Hematopoietic multipotent progenitor cell treated with erythropoietin and hydrocortisone succinate and interleukin-3 and kit ligand, for 17 days (in vitro differentiated cells): ENCODE data around the gene UFSP1.
A peak's percentile ranks its signal among the peaks of the same experiment; 100 is the strongest.

Experiments used
- DNase-seq: peaks from one replicate; pipeline ENCODE4 v3.0.0-alpha.2; 2015; ENCODE audit warnings: low spot score

UFSP1 gene

DNA sequence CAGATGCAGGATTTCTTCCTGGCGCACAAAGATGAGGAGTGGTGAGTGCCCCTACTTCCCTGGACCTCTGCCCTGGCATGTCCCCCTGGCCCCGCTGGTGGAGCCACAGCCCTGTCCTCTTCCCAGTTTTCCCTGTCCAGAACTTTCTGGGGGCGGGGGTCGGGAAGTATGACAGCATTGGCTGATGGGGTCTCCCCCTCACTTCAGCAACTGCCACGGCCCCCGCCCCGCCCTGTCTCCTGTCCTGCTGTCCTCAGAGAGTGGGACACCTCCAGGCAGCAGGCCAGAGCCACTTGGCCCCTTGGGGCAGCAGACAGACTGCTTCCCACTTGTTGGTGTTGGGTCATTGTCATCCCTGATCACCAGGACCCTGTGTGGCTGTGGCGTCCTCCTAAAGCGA is 7.3 kb downstream of the UFSP1 start:
- no peak for DNase-seq

DNA sequence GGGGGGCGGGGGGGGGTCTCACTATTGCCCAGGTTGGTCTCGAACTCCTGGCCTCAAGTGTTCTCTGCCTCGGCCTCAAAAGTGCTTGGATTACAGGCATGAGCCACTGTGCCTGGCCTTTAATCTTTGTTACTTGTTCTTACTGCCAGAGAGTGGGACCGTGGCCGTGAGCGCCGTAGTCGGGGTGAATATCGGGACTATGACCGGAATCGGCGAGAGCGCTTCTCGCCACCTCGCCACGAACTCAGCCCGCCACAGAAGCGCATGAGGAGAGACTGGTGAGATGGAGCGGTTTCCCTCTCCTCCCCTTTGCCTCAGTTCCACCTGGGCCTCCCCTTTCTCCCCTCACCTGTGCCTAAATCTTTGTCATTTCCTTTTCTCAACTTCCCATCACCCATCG is 8.4 kb downstream of the UFSP1 start:
- DNase-seq: no peak

DNA sequence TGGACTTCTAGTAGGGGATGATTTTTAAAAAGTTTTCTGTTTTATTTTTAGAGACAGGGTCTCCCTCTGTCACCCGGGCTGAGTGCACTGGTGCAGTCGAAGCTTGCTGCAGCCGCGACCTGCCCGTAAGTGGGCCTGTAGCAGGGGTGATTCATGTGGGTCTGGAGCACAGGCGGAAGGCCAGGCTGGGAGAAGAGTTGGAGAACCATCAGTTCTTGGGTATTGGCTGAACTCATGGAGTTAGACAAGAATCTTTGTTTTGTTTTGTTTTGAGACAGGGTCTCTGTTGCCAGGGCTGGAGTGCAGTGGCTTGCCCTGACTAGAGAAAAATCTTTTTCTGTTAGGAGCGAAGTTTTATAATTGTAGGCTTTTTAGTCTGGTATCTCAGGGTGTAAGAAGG is 8.9 kb downstream of the UFSP1 start:
- no peak for DNase-seq

DNA sequence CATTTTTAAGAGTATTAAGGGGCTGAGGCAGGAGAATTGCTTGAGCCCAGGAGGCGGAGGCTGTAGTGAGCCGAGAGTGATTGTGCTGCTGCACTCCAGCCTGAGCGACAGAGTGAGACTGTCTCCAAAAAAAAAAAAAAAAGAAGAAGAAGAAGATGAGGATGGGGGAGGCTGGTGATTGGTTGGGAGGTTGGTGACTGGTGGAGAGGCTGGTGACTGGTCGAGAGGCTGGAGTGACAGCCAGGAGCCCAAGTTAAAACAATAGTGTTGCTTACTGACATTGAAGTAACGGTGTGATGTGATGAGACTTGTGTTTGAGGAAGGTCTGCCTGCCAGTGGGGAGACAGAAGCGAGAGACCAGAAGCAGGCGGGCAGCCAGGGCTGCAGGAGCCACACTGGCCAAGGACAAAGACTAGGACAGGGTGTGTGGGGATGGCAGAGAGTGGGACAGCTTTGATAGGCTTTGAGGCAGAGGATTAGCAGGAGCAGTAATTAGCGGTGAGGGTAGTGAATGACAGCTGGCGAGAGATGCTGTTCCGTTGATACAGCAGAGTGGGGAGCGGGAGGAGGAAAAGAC is 9.7 kb downstream of the UFSP1 start:
- DNase-seq: no peak

DNA sequence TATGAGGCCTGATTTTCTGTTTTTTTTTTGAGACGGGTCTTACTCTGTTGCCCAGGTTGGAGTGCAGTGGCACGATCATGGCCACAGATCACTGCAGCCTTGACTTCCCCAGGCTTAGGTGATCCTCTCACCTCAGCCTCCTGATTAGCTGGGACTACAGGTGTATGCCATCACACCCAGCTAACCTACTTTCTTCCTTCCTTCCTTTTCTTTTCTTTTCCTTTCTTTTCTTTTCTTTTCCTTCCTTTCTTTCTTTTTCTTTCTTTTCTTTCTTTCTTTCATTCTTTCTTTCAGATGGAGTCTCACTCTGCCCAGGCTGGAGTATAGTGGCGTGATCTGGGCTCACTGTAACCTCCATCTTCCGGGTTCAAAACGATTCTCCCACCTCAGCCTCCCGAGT is 10.8 kb downstream of the UFSP1 start:
- no peak for DNase-seq

DNA sequence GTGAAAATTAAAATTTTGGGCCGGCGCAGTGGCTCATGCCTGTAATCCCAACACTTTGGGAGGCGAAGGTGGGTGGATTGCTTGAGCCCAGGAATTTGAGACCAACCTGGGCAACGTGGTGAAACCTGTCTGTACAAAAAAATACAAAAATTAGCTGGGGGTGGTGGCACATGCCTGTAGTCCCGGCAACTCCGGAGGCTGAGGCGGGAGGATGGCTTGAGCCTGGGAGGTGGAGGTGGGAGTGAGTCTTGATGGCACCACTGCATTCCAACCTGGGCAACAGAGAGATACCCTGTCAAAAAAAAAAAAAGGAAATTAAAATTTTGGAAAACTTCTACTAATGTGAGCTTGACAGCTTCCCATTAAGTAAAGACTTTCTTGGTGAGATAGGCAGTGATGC is 11.5 kb downstream of the UFSP1 start:
- DNase-seq: no peak

DNA sequence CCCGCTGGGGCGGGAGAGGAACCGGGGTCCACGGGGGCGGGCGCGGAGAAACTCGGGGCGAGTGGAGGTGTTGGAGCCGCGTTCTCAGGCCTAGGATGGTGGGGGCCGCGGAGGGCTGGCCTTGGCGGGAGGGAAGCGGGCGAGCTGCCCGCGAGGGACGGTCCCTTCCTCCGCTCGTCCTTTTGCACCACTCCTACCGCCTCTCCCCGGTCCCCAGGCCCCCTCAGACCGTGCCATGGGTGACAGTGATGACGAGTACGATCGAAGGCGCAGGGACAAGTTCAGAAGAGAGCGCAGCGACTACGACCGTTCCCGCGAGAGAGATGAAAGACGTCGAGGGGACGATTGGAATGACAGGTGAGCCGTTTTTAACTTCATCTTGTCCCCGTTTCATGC is 14.2 kb downstream of the UFSP1 start:
- peak; percentile 38 for DNase-seq

DNA sequence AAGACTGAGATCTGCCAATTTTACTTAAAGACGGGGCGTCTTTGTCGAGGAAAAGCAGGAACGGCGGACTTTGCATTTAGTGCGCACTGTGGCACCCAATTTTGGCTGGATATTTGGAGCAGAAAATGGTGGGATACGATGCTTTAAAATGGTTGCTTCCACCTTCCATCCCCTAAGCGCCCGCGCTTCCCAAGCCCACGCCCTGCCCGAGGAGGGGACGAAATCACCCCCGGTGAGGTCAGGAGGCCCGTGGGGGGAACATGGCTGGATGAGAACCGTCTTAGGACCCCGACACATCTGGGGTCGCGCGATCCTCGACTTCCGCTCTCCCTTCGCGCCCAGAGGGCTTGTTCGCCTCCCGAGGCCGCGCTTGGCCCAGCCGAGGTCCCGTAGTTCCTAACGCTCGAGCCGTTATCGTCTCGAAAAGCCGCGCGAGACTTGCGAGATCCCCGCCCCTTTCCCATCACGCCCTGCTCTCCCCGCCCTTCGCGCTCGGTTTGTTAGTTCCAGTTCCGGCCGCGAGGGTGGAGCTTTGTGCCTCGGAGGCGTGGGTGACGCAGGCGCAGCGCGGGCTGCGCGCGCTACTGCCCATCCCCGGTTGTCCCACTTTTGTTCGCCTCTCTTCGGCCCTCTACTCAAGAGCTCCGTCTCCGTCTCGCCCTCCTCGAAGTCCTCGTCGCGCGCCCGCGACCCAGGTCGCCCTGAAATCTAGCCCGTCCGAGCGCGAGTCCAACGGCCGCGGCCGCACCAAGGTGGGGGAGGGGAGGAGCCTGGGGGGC is 14.7 kb downstream of the UFSP1 start, which contains the start of gene SRRT:
Gene SRRT (plus strand): TSS at position 527 of the 779 bp plus-strand sequence. CDS start 488 bp downstream, outside the sequence.
- DNase-seq: peak; percentile 99

DNA sequence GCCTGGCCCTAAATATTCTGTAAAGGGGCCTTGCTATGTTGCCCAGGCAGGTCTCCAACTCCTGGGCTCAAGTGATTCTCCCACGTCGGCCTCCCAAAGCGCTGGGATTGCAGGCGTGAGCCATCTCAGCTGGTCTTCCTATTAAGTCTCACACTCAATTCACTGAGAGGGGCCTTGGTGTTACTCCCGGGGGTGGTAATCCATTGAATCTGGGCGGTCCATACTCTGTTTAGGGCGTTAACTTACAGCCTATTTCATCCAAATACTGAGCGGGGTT is 15.3 kb downstream of the UFSP1 start:
- DNase-seq: no peak

DNA sequence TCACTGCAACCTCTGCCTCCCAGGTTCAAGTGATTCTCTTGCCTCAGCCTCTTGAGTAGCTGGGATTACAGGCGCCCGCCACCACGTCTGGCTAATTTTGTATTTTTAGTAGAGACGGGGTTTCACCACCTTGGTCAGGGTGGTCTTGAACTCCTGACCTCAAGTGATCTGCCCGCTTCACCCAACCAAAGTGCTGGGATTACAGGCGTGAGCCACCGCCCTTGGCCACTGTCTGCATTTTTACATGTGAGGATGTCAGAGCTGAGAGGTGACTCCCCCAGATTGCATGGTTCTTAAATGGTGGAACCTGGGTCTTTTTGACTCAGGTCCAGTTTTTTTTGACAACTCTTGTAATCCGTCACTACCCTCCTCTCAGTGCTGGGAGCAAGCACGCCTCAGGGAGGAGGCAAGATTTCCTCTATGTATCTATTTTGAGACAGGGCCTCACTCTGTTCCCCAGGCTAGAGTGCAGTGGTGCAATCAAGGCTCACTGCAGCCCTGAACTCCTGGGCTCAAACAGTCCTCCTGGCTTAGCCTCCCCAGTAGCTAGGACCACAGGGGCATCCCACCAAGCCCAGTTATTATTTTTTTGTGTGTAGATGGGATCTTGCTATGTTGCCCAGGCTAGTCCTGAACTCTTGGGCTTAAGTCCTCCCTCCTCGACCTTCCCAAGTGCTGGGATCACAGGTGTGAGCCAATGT is 15.8 kb downstream of the UFSP1 start:
- no peak for DNase-seq

DNA sequence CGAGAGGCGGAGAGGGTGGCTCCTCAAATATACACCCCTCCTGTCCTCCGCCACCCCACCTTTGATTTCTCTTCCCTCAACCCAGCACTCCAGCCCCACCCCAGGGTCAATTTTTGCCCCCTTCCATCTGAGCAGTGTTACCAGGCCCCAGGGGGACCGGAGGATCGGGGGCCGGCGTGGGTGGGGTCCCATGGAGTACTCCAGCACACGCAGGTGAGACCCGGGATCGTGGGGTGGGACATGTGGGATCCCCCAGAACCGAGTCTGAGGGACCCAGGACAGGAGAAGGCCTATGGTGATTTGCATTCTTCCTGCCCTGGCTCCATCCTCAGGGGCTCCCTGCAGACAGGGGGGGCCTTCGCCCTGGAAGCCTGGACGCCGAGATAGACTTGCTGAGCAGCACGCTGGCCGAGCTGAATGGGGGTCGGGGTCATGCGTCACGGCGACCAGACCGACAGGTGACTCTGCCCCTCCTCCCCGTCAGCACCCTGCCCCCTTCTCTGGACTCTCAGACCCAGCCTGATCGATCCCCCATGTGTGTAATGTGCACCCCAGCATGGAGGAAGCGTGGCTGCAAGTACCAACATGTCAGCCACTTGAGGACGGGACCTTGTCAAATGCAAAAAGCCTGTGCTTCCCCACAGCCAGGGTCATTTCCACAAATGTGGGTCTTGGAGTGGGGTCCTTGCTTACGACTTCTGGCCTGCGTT is 21.6 kb downstream of the UFSP1 start:
- DNase-seq: no peak

DNA sequence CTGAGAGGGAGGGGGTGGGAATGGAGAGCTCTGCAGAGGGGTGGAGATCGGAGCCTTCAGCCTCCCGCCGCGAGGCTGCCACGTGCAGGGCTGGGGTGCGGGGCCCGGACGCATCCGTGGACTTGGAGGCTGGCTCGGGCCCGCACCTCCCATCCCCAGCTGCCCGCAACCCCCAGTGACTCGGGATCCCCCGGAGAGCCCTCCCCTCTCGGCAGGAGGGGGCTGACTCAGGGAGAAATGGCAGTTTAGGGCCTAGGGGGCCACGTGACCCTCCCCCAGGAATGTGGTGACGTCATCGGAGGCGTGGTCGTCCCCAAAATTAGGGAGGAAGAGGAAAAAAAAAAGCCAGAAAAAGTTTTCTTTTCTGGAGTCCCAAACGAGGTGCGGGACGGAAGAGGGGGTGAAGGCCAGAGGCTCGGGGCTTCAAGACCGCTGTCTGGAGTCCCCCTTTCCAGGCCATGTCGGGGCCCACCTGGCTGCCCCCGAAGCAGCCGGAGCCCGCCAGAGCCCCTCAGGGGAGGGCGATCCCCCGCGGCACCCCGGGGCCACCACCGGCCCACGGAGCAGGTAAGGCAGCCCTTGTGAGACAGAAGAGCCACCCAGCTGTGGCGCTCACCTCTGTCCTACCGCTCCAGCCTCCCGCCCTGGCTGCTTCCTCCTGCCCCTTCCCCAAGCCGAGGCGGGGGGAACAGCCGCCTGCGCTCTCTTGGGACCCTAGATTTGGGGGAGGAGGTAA is 22.3 kb downstream of the UFSP1 start, which contains the start of gene TRIP6:
Gene TRIP6 (plus strand): TSS at position 348 of the 736 bp plus-strand sequence. CDS start 111 bp downstream, at position 459.
- peak; percentile 70 for DNase-seq

DNA sequence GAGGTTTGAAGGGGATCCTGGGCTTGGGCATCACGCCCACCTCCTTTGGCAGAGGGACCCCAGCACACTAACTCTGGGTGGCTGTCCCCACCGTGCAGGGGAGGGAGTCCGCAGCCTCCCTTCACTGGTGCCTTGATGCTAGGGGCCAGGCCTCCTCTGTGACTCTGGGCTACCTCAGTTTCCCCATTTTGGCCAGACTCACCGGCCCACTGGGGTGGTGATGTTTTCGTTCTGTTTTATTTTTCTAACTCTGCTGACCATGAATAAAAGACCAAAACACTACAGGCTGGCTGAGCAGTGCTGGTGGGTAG is 22.8 kb downstream of the UFSP1 start:
- DNase-seq: no peak

DNA sequence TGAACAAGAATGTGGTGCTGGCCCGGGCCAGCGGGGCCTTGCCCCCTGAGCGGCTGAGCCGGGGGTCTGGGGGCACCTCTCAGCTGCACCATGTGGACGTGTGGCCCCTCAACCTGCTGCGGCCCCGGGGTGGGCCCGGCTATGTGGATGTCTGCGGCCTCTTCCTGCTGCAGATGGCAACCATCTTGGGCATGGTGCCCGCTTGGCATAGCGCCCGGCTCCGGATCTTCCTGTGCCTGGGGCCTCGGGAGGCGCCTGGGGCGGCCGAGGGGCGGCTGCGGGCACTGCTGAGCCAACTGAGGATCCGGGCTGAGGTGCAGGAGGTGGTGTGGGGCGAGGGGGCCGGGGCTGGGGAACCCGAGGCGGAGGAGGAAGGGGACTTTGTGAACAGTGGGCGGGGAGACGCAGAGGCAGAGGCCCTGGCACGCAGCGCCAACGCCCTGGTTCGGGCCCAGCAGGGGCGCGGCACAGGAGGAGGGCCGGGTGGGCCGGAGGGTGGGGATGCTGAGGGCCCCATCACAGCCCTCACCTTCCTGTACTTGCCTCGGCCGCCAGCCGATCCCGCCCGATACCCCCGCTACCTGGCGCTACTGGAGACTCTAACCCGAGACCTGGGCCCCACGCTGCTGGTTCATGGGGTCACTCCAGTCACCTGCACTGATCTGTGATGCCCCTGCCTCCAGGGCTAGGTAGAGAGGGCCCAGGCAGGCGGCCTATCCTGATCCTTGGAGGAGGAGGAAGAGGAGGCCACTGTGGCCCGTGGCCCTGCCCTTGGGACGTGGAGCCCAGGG is 23.4 kb downstream of the UFSP1 start:
- peak; percentile 87 for DNase-seq

DNA sequence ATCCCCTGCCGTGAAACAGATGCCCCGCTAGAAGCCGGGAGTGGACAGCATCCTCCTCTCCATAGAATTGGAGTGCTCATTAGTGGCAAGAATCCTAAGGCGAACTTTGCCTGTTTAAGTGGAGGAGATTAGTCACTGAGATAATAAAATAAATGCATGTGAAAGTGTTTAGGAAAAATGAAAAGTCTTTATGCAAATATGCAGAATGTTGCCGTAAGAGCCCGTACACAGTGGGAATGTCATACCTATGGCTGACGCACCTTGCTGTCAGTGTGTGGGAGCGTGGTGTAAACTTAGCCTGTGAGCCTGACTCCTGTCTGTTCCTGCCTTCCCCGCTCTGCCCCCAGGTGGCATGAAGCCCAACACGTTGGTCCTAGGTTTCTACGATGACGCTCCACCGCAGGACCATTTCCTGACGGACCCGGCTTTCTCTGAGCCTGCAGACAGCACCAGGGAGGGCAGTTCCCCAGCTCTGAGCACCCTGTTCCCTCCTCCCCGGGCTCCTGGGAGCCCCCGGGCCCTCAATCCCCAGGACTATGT is 24.1 kb downstream of the UFSP1 start:
- DNase-seq: peak; percentile 50

DNA sequence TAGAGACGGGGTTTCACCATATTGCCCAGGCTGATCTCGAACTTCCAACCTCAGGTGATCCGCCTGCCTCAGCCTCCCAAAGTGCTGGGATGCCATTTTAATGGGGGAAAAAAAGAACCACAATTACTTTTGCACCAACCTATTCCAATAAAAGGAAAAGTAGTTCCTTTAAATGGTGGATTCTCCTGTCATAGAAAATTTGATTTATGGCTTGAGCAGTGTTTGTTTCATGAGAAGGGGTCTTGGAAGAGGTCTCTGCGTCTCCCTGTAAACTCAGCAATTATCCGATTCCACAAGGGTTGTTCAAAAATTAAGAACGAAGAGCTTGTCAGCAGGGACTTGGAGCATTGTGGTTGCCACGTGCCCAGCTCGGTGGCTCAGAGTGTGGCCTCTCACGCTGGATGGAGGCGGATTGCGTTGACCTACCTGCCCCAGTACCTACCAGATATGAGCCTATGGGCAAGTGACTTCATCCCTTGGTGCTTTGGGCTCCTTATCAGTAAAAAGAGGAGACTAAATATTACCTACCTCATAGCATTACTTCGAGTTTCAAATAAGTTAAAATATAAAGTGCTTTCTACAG is 25.2 kb downstream of the UFSP1 start:
- DNase-seq: no peak

DNA sequence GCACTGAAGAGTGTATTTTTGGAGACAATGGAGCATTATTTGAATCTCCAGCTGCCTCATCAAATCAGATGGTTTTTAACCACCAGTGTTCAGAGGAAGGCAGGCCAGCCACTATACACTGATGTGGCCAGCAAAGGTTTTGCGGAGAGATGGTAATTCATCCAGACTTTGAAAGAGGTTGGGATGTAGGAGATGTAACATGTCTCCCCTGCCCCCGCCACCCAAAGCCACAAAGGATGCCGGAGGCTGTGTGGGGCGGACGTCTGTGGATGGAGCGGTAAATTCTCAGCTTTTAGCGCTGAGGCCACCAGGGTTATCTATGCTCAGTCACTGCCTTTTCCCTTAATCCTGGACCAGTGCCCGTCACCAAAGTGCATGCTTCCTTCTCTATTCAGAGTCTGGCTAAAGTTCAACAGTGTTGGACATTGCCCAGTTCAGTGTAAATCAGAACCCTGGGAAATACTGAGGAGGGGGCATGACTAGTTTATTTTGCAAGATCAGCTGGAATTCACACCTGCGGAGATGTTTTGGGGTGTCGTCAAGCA is 26.0 kb downstream of the UFSP1 start:
- peak; percentile 24 for DNase-seq

DNA sequence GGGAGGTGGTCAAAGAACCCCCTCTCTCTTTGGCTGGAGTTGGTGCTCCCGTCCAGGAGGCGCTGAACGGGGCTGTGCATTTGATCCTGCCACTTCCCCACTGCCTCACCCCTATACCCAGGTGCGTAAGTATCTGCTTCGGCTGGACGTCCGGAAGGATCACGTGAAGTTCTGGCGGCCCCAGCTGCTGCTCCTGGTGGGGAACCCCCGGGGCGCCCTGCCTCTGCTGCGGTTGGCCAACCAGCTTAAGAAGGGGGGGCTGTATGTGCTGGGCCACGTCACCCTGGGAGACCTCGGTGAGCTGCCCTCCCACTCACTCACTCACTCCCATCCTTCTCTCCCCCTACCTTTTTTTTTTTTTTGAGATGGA is 27.9 kb downstream of the UFSP1 start:
- no peak for DNase-seq

DNA sequence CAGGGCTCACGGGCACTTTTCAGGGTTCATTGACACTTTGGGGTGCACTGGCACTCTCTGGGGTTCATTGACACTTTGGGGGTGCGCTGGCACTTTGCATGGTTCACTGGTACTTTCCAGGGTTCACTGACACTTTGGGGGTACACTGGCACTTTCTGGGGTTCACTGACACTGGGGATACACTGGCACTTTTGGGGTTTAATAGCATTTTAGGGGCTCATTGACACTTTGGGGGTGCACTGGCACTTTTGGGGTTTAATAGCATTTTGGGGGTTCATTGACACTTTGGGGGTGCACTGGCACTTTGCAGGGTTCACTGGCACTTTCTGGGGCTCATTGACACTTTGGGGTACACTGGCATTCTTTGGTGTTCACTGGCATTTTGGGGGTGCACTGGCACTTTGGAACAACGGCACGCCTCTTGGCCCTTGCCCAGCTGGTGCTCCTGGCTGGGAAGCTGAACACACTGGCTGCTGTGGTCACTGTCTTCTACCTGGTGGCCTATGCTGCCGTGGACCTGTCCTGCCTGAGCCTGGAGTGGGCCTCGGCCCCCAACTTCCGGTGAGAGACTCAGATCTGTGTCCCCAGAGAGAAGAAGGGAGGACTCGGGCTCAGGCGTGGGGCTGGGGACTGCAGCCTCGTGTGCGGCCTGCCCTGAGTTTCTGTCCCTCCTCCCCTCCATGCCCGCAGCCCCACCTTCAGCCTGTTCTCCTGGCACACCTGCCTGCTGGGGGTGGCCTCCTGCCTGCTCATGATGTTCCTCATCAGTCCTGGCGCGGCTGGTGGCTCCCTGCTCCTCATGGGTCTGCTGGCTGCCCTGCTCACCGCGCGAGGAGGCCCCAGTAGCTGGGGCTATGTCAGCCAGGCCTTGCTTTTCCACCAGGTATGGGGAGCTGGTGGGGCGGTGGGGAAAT is 28.6 kb downstream of the UFSP1 start:
- no peak for DNase-seq
